ENCODE results near the gene VAMP2.
A peak's percentile ranks its signal among the peaks of the same experiment; 100 is the strongest.

- TF ChIP-seq CTCF (tag by site-specific recombination; IDR thresholded peaks at IDR 0.05) (no peak), SETDB1 (IDR thresholded peaks at IDR 0.05; ENCODE audit: insufficient read length, low read length) (no peak), INSM2 (tag by site-specific recombination; IDR thresholded peaks at IDR 0.05) (no peak), ZNF510 (tag by site-specific recombination; IDR thresholded peaks at IDR 0.05; ENCODE audit: insufficient replicate concordance) (no peak), TCF7L2 (IDR thresholded peaks at IDR 0.05; ENCODE audit: borderline replicate concordance, low read depth, low read length) (no peak), KLF16 (tag by site-specific recombination; IDR thresholded peaks at IDR 0.05) (no peak; the same call in 1 of the 2 replicates), ZNF2 (tag by site-specific recombination; IDR thresholded peaks at IDR 0.05) (no peak; the same call in 1 of the 2 replicates), ZBTB7A (tag by site-specific recombination; IDR thresholded peaks at IDR 0.05; ENCODE audit: low read depth) (peak; percentile 58; the same call in 1 of the 2 replicates)
These were observed at the start of gene VAMP2 for GRCh38 chr17:8162233-8162996.

All from HEK293 (cell line).